ENCODE measurements around the gene TRERF1.
"Not testable (repeated sequence)": the region's sequence is repeated elsewhere in the genome, so short reads cannot be mapped to it uniquely, and the experiment has no call there.

Gene TRERF1

GRCh38 chr6:42448927-42449659 is 2.6 kb downstream of the TRERF1 start:
- no peak for TF ChIP-seq CTCF (IDR thresholded peaks at IDR 0.05; ENCODE audit: extremely low read depth, missing control alignments)
- DNase-seq (ENCODE audit: low spot score) = no peak

GRCh38 chr6:42448391-42448790 is 3.3 kb downstream of the TRERF1 start:
- DNase-seq (ENCODE audit: low spot score) = no peak
- no peak for TF ChIP-seq CTCF (IDR thresholded peaks at IDR 0.05; ENCODE audit: extremely low read depth, missing control alignments)

GRCh38 chr6:42446996-42447395 is 4.7 kb downstream of the TRERF1 start:
- DNase-seq (ENCODE audit: low spot score) = no peak
- TF ChIP-seq CTCF (IDR thresholded peaks at IDR 0.05; ENCODE audit: extremely low read depth, missing control alignments) = no peak

- DNase-seq (ENCODE audit: low spot score) = no peak
- TF ChIP-seq CTCF (IDR thresholded peaks at IDR 0.05; ENCODE audit: extremely low read depth, missing control alignments) = no peak
Measured at GRCh38 chr6:42446370-42446769, 5.4 kb downstream of the TRERF1 start.

GRCh38 chr6:42445955-42446354 is 5.8 kb downstream of the TRERF1 start:
- not testable (repeated sequence) for DNase-seq (ENCODE audit: low spot score)

GRCh38 chr6:42443312-42444060 is 8.2 kb downstream of the TRERF1 start:
- no peak for DNase-seq (ENCODE audit: low spot score)
- TF ChIP-seq CTCF (IDR thresholded peaks at IDR 0.05; ENCODE audit: extremely low read depth, missing control alignments) = no peak

GRCh38 chr6:42441697-42442081 is 10.0 kb downstream of the TRERF1 start:
- no peak for TF ChIP-seq CTCF (IDR thresholded peaks at IDR 0.05; ENCODE audit: extremely low read depth, missing control alignments)
- no peak for DNase-seq (ENCODE audit: low spot score)
